ENCODE results near the gene PTPN9. TPM values are rescaled to one million over a fixed set of nuclear protein-coding genes. Genes with fewer than 3 reads are reported as not detected.

Gene PTPN9
- total RNA-seq, 4 donors from 2014 or later = 4.8 to 7.0 (median 6.2) TPM

DNA sequence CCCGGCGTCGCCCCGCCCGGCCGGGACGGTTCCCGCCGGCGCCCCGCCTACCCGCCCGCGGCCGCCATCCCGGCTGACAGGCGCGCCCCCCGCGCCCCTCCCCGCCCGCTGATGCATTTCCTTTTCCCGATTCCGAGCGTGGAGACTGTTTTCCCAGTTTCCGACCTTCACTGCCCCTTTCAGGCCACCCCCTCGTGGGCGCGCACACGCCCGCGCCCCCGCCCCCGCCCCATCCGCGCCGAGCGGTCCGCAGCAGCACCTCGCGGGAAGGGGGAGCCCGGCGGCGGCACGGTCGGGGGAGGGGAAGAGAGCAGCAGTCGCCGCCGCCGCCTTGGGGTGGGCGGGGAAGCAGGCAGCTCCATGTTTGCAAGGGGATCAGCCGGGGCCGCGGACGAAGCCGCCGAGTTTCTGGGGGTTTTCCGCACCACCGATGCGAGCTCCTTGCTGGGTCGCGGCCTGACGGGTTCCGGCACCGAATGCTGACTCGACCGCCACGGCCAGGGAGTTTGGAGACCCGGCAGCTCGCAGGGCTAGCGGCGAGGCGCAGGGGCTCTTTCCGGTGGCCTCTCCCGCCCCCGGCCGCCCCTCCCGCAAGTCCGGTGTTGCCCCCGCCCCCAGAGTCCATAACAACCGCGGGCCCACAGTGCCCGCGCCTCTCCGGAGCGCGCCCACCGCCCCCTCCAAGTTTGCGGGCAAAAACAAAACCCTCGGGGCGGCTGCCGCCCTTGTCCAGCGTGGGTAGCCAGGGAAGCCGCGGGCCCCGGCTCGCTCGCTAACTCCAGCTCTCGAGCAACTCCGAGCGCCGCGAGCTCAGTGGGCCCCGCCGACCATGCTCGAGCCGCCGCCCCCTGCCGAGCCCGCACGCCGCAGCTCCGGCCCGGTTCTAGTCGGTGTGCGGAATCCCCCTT is 124.4 kb downstream of the PTPN9 start:
- in situ Hi-C loops (cut with MboI; ENCODE audit: low sequenced_read_pairs in 4 of 4) = no loop called here
- peak; percentile 4 for ATAC-seq

DNA sequence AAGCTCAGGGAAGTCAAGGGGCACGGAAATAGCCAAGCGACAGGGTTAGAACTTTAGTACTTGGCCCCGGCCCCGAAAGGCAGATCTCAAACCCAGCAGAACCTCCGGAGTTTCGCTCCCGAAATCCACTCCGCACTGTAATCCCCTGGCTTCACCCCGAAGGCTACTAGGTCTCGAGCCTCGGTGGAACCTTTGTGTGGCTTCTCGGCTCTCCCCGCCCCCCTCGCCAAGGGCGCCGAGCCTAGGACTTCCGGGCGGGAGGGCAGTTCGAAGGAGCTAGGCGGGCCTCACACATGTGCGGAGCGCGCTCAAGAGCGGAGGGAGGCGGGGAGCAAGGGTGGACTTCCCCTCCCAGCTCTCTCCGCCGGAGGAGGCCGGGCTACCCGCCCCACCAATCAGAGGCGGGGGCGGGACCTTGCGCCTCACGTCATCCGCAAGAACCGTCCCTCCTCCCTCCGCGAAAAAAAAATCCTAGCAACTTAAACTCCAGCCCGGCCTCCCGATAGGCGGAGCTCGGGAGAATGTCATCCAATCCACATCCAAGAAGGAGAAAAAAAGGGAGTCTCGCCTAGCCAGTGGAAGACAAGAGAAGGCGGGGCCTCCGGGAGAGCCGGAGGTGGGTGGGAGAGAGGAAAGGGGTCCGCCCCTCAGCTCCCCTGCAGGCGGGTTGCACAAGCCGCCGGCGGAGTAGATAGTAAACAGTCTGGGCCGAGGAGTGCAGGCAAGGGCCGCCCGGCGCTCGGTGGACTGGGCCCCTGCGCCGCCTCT is 125.2 kb downstream of the PTPN9 start:
- in situ Hi-C loops (cut with MboI; ENCODE audit: low sequenced_read_pairs in 4 of 4) (no loop called here), intact Hi-C loops (cut with DNase I; ENCODE audit: low total_unique reads) (loop anchor here (1.0 to 10.0 kb wide), 5 partner anchors 86 to 1971 kb away; partner anchors contain the start of genes HMG20A, MAN2C1, PEAK1 and PML)
- DNase-seq = peak; percentile 98 to 99
- H3K27ac ChIP-seq = peak overlapping the region; percentile 98 to 100 (median 100)
- no peaks in the 10 kb centered on the region for H3K27me3 ChIP-seq
- TF ChIP-seq POLR2A (IDR thresholded peaks at IDR 0.05) = peak; percentile 82 to 86
- TF ChIP-seq, protein P1, sequence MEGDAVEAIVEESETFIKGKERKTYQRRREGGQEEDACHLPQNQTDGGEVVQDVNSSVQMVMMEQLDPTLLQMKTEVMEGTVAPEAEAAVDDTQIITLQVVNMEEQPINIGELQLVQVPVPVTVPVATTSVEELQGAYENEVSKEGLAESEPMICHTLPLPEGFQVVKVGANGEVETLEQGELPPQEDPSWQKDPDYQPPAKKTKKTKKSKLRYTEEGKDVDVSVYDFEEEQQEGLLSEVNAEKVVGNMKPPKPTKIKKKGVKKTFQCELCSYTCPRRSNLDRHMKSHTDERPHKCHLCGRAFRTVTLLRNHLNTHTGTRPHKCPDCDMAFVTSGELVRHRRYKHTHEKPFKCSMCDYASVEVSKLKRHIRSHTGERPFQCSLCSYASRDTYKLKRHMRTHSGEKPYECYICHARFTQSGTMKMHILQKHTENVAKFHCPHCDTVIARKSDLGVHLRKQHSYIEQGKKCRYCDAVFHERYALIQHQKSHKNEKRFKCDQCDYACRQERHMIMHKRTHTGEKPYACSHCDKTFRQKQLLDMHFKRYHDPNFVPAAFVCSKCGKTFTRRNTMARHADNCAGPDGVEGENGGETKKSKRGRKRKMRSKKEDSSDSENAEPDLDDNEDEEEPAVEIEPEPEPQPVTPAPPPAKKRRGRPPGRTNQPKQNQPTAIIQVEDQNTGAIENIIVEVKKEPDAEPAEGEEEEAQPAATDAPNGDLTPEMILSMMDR (IDR thresholded peaks at IDR 0.05 in 4 of 5, conservative IDR thresholded peaks at IDR 0.05 in 1 of 5) = no peak
- no peaks in the 10 kb centered on the region for H3K9me3 ChIP-seq
- no peaks in the 10 kb centered on the region for H3K36me3 ChIP-seq
- ATAC-seq = peak; percentile 45 to 50
- peaks cover 21 to 29% of the 10 kb centered on the region in 2 donors for H3K4me1 ChIP-seq
- peak overlapping the region; percentile 87 to 98 (median 94) for H3K4me3 ChIP-seq

More for the DNA sequence above, 124.4 kb downstream of the PTPN9 start:
- peak overlapping the region; percentile 97 to 100 (median 100) for H3K27ac ChIP-seq
- TF ChIP-seq POLR2A (IDR thresholded peaks at IDR 0.05) = no peak
- TF ChIP-seq, protein P1 (IDR thresholded peaks at IDR 0.05 in 4 of 5, conservative IDR thresholded peaks at IDR 0.05 in 1 of 5) = no peak
- no peaks in the 10 kb centered on the region for H3K9me3 ChIP-seq
- DNase-seq = peak in 1 of 2 donors; percentile 57
- H3K4me3 ChIP-seq = peak overlapping the region; percentile 87 to 98 (median 94)
- H3K27me3 ChIP-seq = no peaks in the 10 kb centered on the region
- intact Hi-C loops (cut with DNase I; ENCODE audit: low total_unique reads) = loop anchor here (1.0 to 10.0 kb wide), 6 partner anchors 86 to 1970 kb away; partner anchors contain the start of genes COX5A, HMG20A, MAN2C1 and PEAK1
- H3K36me3 ChIP-seq = no peaks in the 10 kb centered on the region
- peaks cover 13 to 21% of the 10 kb centered on the region in 2 donors for H3K4me1 ChIP-seq

DNA sequence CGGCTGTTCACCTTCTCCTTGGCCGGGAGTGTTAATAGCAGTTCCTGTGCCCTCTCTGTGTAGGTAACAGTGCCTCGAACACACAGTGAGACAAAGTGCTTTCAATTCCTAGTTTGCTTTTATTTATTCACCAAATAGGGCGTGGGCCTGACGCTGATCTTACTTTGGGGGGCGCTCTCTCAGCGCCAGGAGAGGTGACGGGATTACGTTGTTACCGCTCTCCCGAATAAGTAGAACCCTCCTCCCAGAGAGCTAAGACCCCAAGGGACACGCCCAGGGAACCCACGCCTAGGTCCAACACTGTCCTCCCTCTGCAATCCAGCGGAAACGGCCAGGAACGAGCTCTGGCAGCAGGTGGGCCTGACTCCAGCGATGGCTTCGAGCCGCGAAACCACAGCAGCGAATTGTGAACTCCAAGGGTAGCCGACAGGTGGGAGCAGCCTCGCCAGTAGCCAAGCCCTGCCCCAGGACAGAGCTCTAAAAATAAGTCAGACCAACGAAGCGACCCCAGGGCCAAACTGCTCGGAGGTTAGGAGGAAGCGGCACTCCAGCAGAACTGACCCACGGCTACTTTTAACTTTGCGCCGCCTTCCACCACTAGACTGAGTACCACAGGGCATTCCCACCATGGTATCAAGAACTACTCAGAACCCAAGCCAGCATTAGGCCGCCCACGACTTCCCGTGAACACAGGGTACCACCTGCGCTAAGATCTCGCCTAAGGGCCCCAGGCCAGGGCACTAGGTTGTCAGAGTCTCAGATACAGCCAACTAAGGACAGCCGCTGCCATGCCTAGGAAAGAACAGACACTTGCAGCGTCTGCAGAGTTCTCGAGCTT is 126.0 kb downstream of the PTPN9 start:
- H3K36me3 ChIP-seq = no peaks in the 10 kb centered on the region
- in situ Hi-C loops (cut with MboI; ENCODE audit: low sequenced_read_pairs in 4 of 4) = no loop called here
- H3K4me1 ChIP-seq = peaks cover 21 to 29% of the 10 kb centered on the region in 2 donors
- no peaks in the 10 kb centered on the region for H3K27me3 ChIP-seq
- peak overlapping the region; percentile 98 to 100 (median 100) for H3K27ac ChIP-seq
- TF ChIP-seq, protein P1 (IDR thresholded peaks at IDR 0.05 in 4 of 5, conservative IDR thresholded peaks at IDR 0.05 in 1 of 5) = peak in 1 of 5 experiments; percentile 24
- TF ChIP-seq POLR2A (IDR thresholded peaks at IDR 0.05) = no peak
- peak; percentile 70 to 88 for DNase-seq
- no peaks in the 10 kb centered on the region for H3K9me3 ChIP-seq
- peak; percentile 0 to 5 for ATAC-seq
- peak overlapping the region; percentile 61 to 98 (median 72) for H3K4me3 ChIP-seq
- intact Hi-C loops (cut with DNase I; ENCODE audit: low total_unique reads) = loop anchor here (1.0 to 10.0 kb wide), 4 partner anchors 187 to 1972 kb away; partner anchors contain the start of genes HMG20A, IMP3, PEAK1 and PML

Measured in gastrocnemius medialis (tissue), 4 donors.